Measurements from ENCODE around the gene TMEM259.
"Not testable (repeated sequence)": the region's sequence is repeated elsewhere in the genome, so short reads cannot be mapped to it uniquely, and the experiment has no call there.

The TMEM259 gene

DNA sequence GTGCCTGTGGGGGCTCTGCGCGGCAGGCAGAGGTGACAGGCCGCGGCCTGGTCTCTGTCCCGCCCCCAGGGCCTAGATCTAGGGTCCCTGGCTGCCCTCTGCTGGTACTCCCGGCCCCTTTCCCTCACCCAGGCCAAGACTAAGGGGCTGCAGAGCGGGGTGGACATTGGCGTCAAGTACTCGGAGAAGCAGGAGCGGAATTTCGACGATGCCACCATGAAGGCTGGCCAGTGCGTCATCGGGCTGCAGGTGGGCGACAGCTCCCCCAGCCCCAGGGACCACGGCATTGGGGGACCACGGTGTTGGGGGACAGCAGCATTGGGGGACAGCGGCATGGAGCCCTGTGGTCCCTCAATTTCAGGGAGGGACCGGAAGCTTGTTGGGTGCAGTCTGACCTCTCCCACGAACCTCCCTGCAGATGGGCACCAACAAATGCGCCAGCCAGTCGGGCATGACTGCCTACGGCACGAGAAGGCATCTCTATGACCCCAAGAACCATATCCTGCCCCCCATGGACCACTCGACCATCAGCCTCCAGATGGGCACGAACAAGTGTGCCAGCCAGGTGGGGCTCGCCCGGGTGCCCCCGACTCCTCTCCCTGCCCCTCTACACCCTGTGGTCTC, 15.2 kb upstream of the TMEM259 start:
- TF ChIP-seq CTCF (IDR thresholded peaks at IDR 0.05; ENCODE audit: borderline replicate concordance, insufficient read depth, low read depth, low read length): no peak
- H3K4me3 ChIP-seq (ENCODE audit: low read depth, low read length): no peak overlapping the region

GRCh38 chr19:1032264-1032867, 11.4 kb upstream of the TMEM259 start:
- no peak overlapping the region for H3K4me3 ChIP-seq (ENCODE audit: low read depth, low read length)
- no peak for TF ChIP-seq CTCF (IDR thresholded peaks at IDR 0.05; ENCODE audit: borderline replicate concordance, insufficient read depth, low read depth, low read length)

DNA sequence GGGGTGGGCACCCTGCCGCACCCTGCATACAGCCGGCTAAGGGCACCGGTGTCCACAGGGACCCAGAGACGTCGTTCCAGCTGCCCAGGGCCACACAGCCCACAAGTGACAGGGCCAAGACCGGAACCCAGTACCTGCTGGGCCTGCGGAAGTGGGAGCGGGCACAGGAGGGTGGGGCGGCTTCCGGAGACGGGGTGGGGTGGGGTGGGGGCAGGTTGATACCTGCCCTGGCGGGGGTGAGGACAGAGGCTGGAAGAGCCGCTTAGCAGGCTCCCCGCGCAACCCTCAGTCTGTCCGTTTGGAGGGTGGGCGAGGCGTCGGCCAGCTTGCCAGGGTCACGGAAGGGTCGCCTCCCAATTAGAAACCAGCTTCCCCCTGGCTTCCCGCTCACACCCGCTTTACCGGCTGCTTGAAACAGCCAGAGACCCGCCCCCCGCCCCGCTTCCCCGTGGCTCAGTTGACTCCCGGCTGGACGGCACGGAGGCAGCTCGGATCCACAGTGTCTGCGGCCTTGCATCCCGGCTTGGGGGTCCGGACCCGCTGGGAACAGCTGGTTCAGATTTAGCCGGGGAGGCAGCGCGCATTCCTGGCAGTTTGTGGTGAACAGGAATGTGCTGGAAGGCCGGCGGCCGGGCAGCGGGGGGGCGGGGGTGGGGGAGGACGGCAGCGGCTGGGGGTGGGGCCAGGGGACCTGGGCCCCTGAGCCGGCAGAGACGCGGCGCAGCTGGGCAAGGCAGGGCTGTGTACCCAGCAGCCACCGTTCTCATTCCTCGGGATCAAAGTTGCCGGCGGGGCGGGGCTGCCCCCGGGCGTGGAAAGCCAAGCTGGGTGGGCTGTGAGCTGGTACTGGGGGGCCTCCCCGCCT, 7.4 kb upstream of the TMEM259 start:
- no peak for TF ChIP-seq CTCF (IDR thresholded peaks at IDR 0.05; ENCODE audit: borderline replicate concordance, insufficient read depth, low read depth, low read length)
- H3K4me3 ChIP-seq (ENCODE audit: low read depth, low read length): peak overlapping the region; percentile 95

- H3K4me3 ChIP-seq (ENCODE audit: low read depth, low read length): peak overlapping the region; percentile 95
- TF ChIP-seq CTCF (IDR thresholded peaks at IDR 0.05; ENCODE audit: borderline replicate concordance, insufficient read depth, low read depth, low read length): no peak
Observed at GRCh38 chr19:1027650-1028061, 6.7 kb upstream of the TMEM259 start.

GRCh38 chr19:1026783-1027649, 6.1 kb upstream of the TMEM259 start:
- peak overlapping the region; percentile 95 for H3K4me3 ChIP-seq (ENCODE audit: low read depth, low read length)
- TF ChIP-seq CTCF (IDR thresholded peaks at IDR 0.05; ENCODE audit: borderline replicate concordance, insufficient read depth, low read depth, low read length): no peak

DNA sequence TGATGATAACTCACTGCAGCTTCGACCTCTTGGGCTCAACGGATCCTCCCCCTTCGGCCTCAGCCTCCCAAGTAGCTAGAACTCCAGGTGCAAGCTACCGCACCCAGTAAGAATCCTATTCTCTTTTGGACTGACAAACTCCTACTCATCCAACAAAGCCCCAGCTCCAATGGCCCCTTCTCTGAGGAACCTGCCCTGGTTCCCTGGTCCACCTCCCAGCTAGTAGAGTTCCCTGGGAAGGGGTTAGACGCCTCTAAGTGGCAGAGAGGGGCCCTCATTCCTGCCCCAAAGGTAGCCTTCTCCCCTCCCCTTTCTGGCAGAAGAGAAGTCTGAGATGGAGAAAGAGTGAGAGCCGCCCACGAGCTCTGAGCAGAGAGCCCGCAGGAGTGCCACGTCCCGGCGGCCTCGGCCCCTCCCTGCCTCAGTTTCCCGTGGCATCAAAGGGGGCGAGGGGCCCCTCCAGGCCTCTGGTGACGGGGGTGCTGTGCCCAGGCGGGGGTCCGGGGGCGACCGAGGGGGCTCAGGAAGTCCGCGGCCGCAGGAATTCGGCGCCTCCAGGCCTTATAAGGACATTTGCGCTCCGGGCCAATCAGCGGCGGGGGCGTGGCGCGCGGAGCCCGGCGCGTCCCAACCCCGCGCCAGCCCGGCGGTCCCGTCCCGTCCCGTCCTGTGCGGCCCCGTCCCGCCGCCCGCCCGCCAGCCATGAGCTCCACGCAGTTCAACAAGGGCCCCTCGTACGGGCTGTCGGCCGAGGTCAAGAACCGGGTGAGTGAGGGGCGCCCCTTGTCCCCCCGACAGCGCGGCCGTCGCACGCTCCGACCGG, 5.2 kb upstream of the TMEM259 start, which contains the start of gene CNN2:
Gene CNN2 (plus strand): TSS at position 649 of the 823 bp plus-strand sequence. CDS start 54 bp downstream, at position 703.
- H3K4me3 ChIP-seq (ENCODE audit: low read depth, low read length): peak within 1 kb of the TSS; percentile 95
- TF ChIP-seq CTCF (IDR thresholded peaks at IDR 0.05; ENCODE audit: borderline replicate concordance, insufficient read depth, low read depth, low read length): no peak

- H3K4me3 ChIP-seq (ENCODE audit: low read depth, low read length): not testable (repeated sequence)
Observed at GRCh38 chr19:1025080-1025479, 4.2 kb upstream of the TMEM259 start.

DNA sequence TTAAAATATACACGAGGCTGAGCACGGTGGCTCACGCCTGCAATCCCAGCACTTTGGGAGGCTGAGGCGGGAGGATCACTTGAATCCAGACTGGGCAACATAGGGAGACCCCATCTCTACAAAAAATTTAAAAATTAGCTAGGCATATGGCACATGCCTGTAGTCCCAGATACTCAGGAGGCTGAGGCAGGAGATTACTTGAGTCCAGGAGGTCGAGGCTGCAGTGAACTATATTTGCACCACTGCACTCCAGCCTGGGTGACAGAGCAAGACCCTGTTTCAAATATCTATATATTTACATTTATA, 2.9 kb upstream of the TMEM259 start:
- not testable (repeated sequence) for H3K4me3 ChIP-seq (ENCODE audit: low read depth, low read length)
